GM12874 (cell line): ENCODE data around the gene MYOZ3.

Experiments used
- CTCF ChIP-seq: IDR thresholded peaks from 2 replicates; pipeline ENCODE4 v1.5.1; 2011; ENCODE audit warnings: low read depth, mild to moderate bottlenecking, control low read depth, low read length, moderate library complexity; ENCODE audit not compliant: insufficient read depth

Gene MYOZ3

GRCh38 chr5:150636391-150637244, 24.4 kb upstream of the MYOZ3 start:
- TF ChIP-seq CTCF: no peak

GRCh38 chr5:150637245-150638052, 23.6 kb upstream of the MYOZ3 start:
- TF ChIP-seq CTCF: no peak

- no peak for TF ChIP-seq CTCF
Measured at GRCh38 chr5:150638053-150638444, 23.0 kb upstream of the MYOZ3 start.

- no peak for TF ChIP-seq CTCF
Measured at GRCh38 chr5:150638488-150639376, 22.3 kb upstream of the MYOZ3 start.

- no peak for TF ChIP-seq CTCF
Measured at GRCh38 chr5:150639377-150639692, 21.7 kb upstream of the MYOZ3 start.

GRCh38 chr5:150639751-150640150, 21.3 kb upstream of the MYOZ3 start:
- TF ChIP-seq CTCF: no peak

GRCh38 chr5:150640311-150641005, 20.6 kb upstream of the MYOZ3 start, which contains the start of gene SYNPO:
Gene SYNPO (plus strand): TSS chr5:150640660. CDS start chr5:150648276, 7,616 bp downstream.
- TF ChIP-seq CTCF: no peak
